LNCaP clone FGC (cell line): ENCODE results near the gene HIVEP1.

Source experiments
- DNase-seq: peaks from one replicate; pipeline ENCODE4 v3.0.0-alpha.2; 2011; ENCODE audit warnings: low read depth
- H3K4me3 ChIP-seq: 2 replicates; pipeline ENCODE4 v1.5.1; 2011; ENCODE audit warnings: mild to moderate bottlenecking, low read depth, low read length, control low read depth
- CTCF ChIP-seq: IDR thresholded peaks from 2 replicates; pipeline ENCODE4 v1.5.1; 2012; ENCODE audit warnings: mild to moderate bottlenecking; ENCODE audit not compliant: control insufficient read depth, insufficient read depth; ENCODE audit errors: extremely low read depth

Gene HIVEP1

DNA sequence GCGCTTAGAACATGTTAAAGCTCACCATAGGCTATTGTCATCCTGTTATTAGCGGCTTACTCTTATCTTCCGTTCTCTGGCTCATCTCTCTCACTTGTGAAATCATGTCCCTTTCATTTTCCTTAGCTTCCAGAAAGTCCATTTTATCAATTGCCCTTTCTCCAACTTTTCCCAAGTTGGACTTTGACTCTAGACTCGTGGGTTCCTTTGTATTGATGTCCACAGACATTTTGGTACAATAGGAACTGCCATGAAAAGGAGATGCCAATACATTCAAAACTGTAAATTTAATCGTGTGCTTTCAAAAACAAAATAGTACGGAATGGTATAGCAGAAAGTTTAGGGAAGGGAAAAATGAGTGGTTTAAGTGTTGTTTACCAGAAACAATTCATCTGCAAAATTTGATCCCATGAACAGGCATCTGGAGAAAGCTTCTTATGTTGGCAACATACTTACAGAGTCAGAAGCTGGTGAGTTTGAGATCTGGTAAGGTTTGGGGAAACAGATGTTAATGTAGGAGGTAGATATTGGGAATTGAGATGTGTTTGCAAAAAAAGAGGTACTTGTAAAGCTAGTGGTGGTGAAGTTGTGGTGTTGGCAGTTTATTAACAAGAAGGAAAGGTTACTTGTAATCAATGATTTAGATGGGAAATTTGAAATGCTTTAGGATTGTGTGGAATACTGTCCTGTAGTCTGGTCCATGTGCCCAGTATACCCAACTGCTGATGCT is 10.2 kb upstream of the HIVEP1 start:
- TF ChIP-seq CTCF = no peak
- DNase-seq = no peak
- no peak overlapping the region for H3K4me3 ChIP-seq

DNA sequence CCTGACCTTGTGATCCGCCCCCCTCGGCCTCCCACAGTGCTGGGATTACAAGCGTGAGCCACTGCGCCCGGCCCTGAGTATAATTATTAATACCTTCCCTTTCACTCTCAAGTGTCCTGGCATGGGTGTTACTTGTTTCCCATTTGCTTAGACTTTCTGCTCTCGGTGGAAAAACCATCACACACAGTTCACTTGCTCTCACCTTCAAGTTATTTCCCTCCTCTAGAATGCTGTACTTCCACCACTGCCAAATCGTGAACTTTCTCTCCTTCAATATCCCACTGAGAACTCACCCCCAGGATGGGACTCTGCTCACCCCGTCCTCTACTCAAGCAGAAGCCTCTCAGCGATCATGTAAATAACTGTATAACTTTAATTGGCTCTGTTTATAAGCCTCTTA is 4.6 kb upstream of the HIVEP1 start:
- no peak for DNase-seq
- TF ChIP-seq CTCF = no peak
- peak overlapping the region; percentile 57 for H3K4me3 ChIP-seq

DNA sequence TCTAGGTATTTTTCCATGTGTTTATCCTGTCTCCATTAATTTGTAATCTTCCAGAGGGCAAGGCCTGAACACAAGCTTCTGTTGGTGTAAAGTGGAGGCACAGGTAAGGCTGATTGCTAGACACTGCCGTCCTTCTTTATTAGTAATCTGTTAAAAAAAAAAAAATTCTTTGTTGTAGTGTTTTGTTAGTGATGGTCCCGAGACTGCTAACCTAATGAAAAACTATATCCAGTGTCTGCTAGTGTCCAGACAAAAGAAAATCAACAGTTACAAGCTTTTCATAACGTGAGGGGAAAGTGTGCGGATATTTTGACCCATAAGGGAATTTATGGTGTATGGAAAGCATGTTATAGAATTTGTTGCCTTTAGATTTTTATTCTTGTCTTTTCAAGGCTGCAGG is 4.2 kb upstream of the HIVEP1 start:
- TF ChIP-seq CTCF = no peak
- H3K4me3 ChIP-seq = peak overlapping the region; percentile 57
- DNase-seq = no peak

- no peak for TF ChIP-seq CTCF
- H3K4me3 ChIP-seq = peak overlapping the region; percentile 75
- peak; percentile 42 for DNase-seq
Measured at GRCh38 chr6:12008366-12009179, 3.5 kb upstream of the HIVEP1 start.

- DNase-seq = no peak
- TF ChIP-seq CTCF = no peak
Measured at GRCh38 chr6:12009180-12009685, 2.9 kb upstream of the HIVEP1 start.

DNA sequence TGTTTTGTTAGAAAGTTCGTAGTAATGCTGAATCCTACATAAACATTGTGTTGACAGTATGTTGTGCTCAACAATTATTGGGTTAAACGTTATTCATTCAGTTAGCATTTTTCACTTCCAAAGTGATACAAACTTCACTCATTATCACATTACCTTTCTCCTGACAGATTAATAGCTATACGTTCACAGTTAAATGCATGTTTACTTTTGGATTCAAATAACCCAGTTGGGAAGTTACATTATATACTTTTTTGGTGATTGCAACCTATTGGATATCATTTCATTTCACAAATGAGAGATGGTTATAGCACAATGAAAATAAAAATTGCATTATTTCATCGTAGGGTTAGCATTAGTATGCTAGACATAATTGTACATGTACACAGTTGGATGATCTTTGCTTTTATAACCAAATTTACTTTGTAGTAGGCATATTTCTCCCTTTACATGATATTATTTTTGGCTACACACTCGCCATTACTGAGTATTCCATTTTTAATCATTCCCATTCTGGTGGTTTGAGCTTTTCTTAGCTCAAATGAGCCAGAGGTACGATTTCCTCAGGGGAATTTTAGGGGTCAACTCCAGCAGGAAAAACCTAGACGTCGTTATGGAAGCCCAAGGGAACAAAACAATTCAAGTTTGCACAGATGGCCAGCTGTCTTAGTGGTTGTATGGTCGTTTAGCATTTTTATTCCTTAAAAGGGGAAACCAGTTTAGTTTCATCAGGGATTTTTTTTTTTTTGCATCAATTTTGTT is 2.1 kb upstream of the HIVEP1 start:
- TF ChIP-seq CTCF = 0 out of 2 replicates have a peak, but pooled peaks have one; percentile 2
- DNase-seq = no peak
- peak overlapping the region; percentile 75 for H3K4me3 ChIP-seq

More at GRCh38 chr6:12009180-12009685, 2.9 kb upstream of the HIVEP1 start:
- peak overlapping the region; percentile 75 for H3K4me3 ChIP-seq
